Osteocyte (in vitro differentiated cells): ENCODE data around the gene DEAF1. TPM values are rescaled to one million over a fixed set of nuclear protein-coding genes. Genes with fewer than 3 reads are reported as not detected.
A peak's percentile ranks its signal among the peaks of the same experiment; 100 is the strongest.

Experiments used
- DNase-seq: peaks from one replicate; pipeline ENCODE4 v3.0.0; 2021; ENCODE audit warnings: mixed read lengths; ENCODE audit not compliant: unreplicated experiment; ENCODE audit errors: extremely low spot score
- H3K27ac Mint-ChIP-seq: one replicate; pipeline ENCODE4 v1.8.0; 2021; ENCODE audit warnings: mild to moderate bottlenecking, mixed read lengths; ENCODE audit not compliant: unreplicated experiment
- H3K27me3 Mint-ChIP-seq: one replicate; pipeline ENCODE4 v1.8.0; 2021; ENCODE audit warnings: mixed read lengths; ENCODE audit not compliant: unreplicated experiment
- H3K36me3 Mint-ChIP-seq: one replicate; pipeline ENCODE4 v1.8.0; 2021; ENCODE audit warnings: mixed read lengths; ENCODE audit not compliant: unreplicated experiment
- H3K4me1 Mint-ChIP-seq: one replicate; pipeline ENCODE4 v1.8.0; 2021; ENCODE audit warnings: mixed read lengths; ENCODE audit not compliant: unreplicated experiment
- H3K4me3 Mint-ChIP-seq: one replicate; pipeline ENCODE4 v1.8.0; 2021; ENCODE audit warnings: mild to moderate bottlenecking, moderate library complexity, mixed read lengths; ENCODE audit not compliant: unreplicated experiment
- H3K9me3 Mint-ChIP-seq: one replicate; pipeline ENCODE4 v1.8.0; 2021; ENCODE audit warnings: mixed read lengths; ENCODE audit not compliant: unreplicated experiment
- CTCF ChIP-seq: fragments of 200-600 bp; sonication (generic); IDR thresholded peaks from 2 replicates; pipeline ENCODE4 v1.5.0; 2021; ENCODE audit warnings: antibody characterized with exemption, mild to moderate bottlenecking, moderate library complexity
- total RNA-seq: library from RNA; stranded (reverse); gene quantifications from 2 replicates; pipeline ENCODE4 v1.2.1, GENCODE V29; 2021

The DEAF1 gene
- total RNA-seq, 1 donor from 2014 or later = 113 TPM

- DNase-seq = no peak
- H3K4me1 Mint-ChIP-seq = peaks cover 7% of the 10 kb centered on the region
- peaks cover 24% of the 10 kb centered on the region for H3K36me3 Mint-ChIP-seq
- no peak for TF ChIP-seq CTCF
- no peak overlapping the region for H3K27ac Mint-ChIP-seq
- H3K9me3 Mint-ChIP-seq = no peaks in the 10 kb centered on the region
- no peaks in the 10 kb centered on the region for H3K27me3 Mint-ChIP-seq
- H3K4me3 Mint-ChIP-seq = no peak overlapping the region
Observed at GRCh38 chr11:660681-661444, 34.2 kb downstream of the DEAF1 start.

GRCh38 chr11:660281-660680, 34.7 kb downstream of the DEAF1 start:
- Mint-ChIP-seq H3K4me1 (peaks cover 1% of the 10 kb centered on the region), H3K9me3 (no peaks in the 10 kb centered on the region), H3K36me3 (peaks cover 20% of the 10 kb centered on the region), H3K4me3 (no peak overlapping the region), H3K27ac (peak overlapping the region; percentile 18), H3K27me3 (no peaks in the 10 kb centered on the region)
- TF ChIP-seq CTCF = no peak
- no peak for DNase-seq

GRCh38 chr11:659532-660085, 35.4 kb downstream of the DEAF1 start:
- Mint-ChIP-seq H3K4me1 (no peaks in the 10 kb centered on the region), H3K27me3 (no peaks in the 10 kb centered on the region), H3K36me3 (peaks cover 19% of the 10 kb centered on the region), H3K9me3 (no peaks in the 10 kb centered on the region), H3K4me3 (no peak overlapping the region), H3K27ac (peak overlapping the region; percentile 18)
- no peak for TF ChIP-seq CTCF
- no peak for DNase-seq

GRCh38 chr11:657691-658126, 37.3 kb downstream of the DEAF1 start:
- Mint-ChIP-seq H3K4me3 (no peak overlapping the region), H3K27ac (no peak overlapping the region), H3K36me3 (peaks cover 19% of the 10 kb centered on the region), H3K27me3 (no peaks in the 10 kb centered on the region), H3K4me1 (no peaks in the 10 kb centered on the region), H3K9me3 (no peaks in the 10 kb centered on the region)
- no peak for TF ChIP-seq CTCF
- DNase-seq = no peak

GRCh38 chr11:656866-657265, 38.2 kb downstream of the DEAF1 start:
- Mint-ChIP-seq H3K9me3 (no peaks in the 10 kb centered on the region), H3K27me3 (no peaks in the 10 kb centered on the region), H3K4me3 (no peak overlapping the region), H3K4me1 (no peaks in the 10 kb centered on the region), H3K27ac (no peak overlapping the region), H3K36me3 (peaks cover 22% of the 10 kb centered on the region)
- DNase-seq = no peak
- TF ChIP-seq CTCF = no peak
